Measurements from ENCODE around the gene CA6.

Gene CA6

DNA sequence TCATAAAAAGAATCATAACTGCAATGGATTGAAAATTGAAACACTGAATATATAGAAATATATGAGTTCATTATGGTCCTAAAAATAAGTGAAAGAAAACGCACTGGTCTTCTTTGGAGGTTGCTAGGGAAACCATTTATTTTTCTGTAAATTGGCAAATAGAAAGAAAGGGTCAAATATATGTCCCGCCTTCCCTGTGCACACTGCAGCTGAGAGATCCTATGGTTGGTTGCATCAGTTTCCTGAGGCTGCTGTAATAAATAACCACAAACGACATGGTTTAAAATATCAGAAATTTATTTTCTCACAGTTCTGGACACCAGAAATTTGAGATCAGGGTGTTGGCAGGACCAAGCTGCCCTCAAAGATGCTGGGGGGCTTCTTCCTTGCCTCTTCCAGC is 35.0 kb downstream of the CA6 start:
- Histone ChIP-seq H3K27ac (ENCODE audit: insufficient read depth in 1 of 2, low read depth in 1 of 2, low read length in 2 of 2, poor library complexity in 1 of 2, severe bottlenecking in 2 of 2) (no peak overlapping the region), H3K36me3 (ENCODE audit: control insufficient read depth in 4 of 4, insufficient read depth in 4 of 4, low read length in 3 of 4) (no peaks in the 10 kb centered on the region), H3K4me1 (ENCODE audit: control extremely low read depth in 1 of 4, control insufficient read depth in 4 of 4, insufficient read depth in 4 of 4, low read length in 3 of 4) (no peaks in the 10 kb centered on the region), H3K4me3 (ENCODE audit: control insufficient read depth in 1 of 7, extremely low read depth in 1 of 7, insufficient read depth in 4 of 7, low read depth in 2 of 7, low read length in 6 of 7) (no peak overlapping the region), H3K9me3 (ENCODE audit: control extremely low read depth in 1 of 5, control insufficient read depth in 4 of 5, insufficient read depth in 2 of 5, low read depth in 1 of 5, low read length in 4 of 5) (peaks cover 0 to 2% (median 0%) of the 10 kb centered on the region in 5 experiments), H3K27me3 (replicated peaks in 2 of 5; ENCODE audit: control insufficient read depth in 4 of 5, insufficient read depth in 5 of 5, low read length in 4 of 5) (no peaks in the 10 kb centered on the region)
- no peak for DNase-seq
- WGBS (ENCODE audit: insufficient coverage) = 100% methylated on average over 1 of the region's 3 CpGs
- CTCF ChIA-PET = no interaction called here
- POLR2A ChIA-PET = no interaction called here

DNA sequence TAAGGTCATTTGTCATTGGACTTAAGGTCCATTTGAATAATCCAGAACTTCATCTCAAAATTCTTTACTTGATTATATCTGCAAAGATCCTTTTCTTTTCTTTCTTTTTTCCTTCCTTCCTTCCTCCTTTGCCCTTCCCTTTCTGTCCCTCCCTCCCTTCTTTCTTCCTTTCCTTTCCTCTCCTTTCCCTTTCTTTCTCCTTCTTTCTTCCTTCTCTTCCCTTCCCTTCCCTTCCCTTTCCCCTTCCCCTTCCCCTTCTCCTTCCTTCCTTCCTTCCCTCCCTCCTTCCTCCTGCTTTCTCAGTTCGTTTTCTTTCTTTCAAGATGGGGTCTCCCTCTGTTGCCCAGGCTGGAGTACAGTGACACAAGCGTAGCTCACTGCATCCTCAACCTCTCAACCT is 35.5 kb downstream of the CA6 start:
- no peak for DNase-seq
- H3K27ac ChIP-seq (ENCODE audit: insufficient read depth in 1 of 2, low read depth in 1 of 2, low read length in 2 of 2, poor library complexity in 1 of 2, severe bottlenecking in 2 of 2) = no peak overlapping the region
- CTCF ChIA-PET = no interaction called here
- H3K4me1 ChIP-seq (ENCODE audit: control extremely low read depth in 1 of 4, control insufficient read depth in 4 of 4, insufficient read depth in 4 of 4, low read length in 3 of 4) = no peaks in the 10 kb centered on the region
- POLR2A ChIA-PET = no interaction called here
- no peaks in the 10 kb centered on the region for H3K36me3 ChIP-seq (ENCODE audit: control insufficient read depth in 4 of 4, insufficient read depth in 4 of 4, low read length in 3 of 4)
- peaks cover 0 to 2% (median 0%) of the 10 kb centered on the region in 5 experiments for H3K9me3 ChIP-seq (ENCODE audit: control extremely low read depth in 1 of 5, control insufficient read depth in 4 of 5, insufficient read depth in 2 of 5, low read depth in 1 of 5, low read length in 4 of 5)
- H3K4me3 ChIP-seq (ENCODE audit: control insufficient read depth in 1 of 7, extremely low read depth in 1 of 7, insufficient read depth in 4 of 7, low read depth in 2 of 7, low read length in 6 of 7) = no peak overlapping the region
- H3K27me3 ChIP-seq (replicated peaks in 2 of 5; ENCODE audit: control insufficient read depth in 4 of 5, insufficient read depth in 5 of 5, low read length in 4 of 5) = no peaks in the 10 kb centered on the region
- 90% methylated on average over 2 of the region's 2 CpGs for WGBS (ENCODE audit: insufficient coverage)

DNA sequence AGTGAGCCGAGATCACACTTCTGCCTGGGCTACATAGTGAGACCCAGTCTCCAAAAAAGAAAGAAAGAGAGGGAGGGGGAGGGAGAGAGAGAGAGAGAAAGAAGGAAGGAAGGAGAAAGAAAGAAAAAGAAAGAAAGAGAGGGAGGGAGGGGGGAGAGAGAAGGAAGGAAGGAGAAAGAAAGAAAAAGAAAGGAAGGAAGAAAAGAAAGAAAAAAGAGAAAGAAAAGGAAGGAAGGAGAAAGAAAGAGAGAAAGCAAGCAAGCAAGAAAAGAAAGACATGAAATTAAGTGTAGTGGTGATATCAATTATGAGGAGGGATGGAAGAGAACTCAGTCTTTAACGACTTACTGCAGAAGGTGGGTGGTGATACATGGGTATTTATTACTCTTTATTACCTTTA is 38.5 kb downstream of the CA6 start:
- Histone ChIP-seq H3K36me3 (ENCODE audit: control insufficient read depth in 4 of 4, insufficient read depth in 4 of 4, low read length in 3 of 4) (no peaks in the 10 kb centered on the region), H3K27me3 (replicated peaks in 2 of 5; ENCODE audit: control insufficient read depth in 4 of 5, insufficient read depth in 5 of 5, low read length in 4 of 5) (no peaks in the 10 kb centered on the region), H3K9me3 (ENCODE audit: control extremely low read depth in 1 of 5, control insufficient read depth in 4 of 5, insufficient read depth in 2 of 5, low read depth in 1 of 5, low read length in 4 of 5) (peaks cover 0 to 2% (median 0%) of the 10 kb centered on the region in 5 experiments), H3K27ac (ENCODE audit: insufficient read depth in 1 of 2, low read depth in 1 of 2, low read length in 2 of 2, poor library complexity in 1 of 2, severe bottlenecking in 2 of 2) (no peak overlapping the region), H3K4me1 (ENCODE audit: control extremely low read depth in 1 of 4, control insufficient read depth in 4 of 4, insufficient read depth in 4 of 4, low read length in 3 of 4) (peaks cover 4 to 17% (median 8%) of the 10 kb centered on the region in 4 experiments), H3K4me3 (ENCODE audit: control insufficient read depth in 1 of 7, extremely low read depth in 1 of 7, insufficient read depth in 4 of 7, low read depth in 2 of 7, low read length in 6 of 7) (no peak overlapping the region)
- ChIA-PET POLR2A (no interaction called here), CTCF (interaction anchor here (1.5 to 12.8 kb wide), 2 partner anchors 40 to 67 kb away, joined by 3 to 133 read pairs; no protein-coding TSS in a partner anchor)
- 100% methylated on average over 1 of the region's 2 CpGs for WGBS (ENCODE audit: insufficient coverage)
- DNase-seq = no peak

DNA sequence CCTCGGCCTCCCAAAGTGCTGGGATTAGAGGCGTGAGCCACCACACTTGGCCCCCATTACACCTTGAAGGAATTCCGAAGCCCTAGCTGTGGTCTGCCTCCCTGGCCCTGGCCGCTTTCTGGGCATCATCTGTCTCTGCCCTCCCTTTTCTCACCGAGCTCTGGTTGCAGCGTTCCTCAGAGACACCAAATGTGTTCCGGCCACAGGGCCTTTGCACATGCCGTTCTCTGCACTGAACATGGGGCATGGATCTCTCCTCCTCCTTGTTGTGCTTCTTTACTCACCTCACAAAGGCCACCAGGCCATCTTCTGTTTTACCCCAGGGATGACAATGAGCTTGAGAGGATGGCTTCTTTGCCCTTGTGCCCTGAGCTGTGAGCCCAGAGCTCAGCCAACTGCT is 39.3 kb downstream of the CA6 start:
- WGBS (ENCODE audit: insufficient coverage) = 100% methylated on average over 4 of the region's 8 CpGs
- Histone ChIP-seq H3K4me3 (ENCODE audit: control insufficient read depth in 1 of 7, extremely low read depth in 1 of 7, insufficient read depth in 4 of 7, low read depth in 2 of 7, low read length in 6 of 7) (no peak overlapping the region), H3K9me3 (ENCODE audit: control extremely low read depth in 1 of 5, control insufficient read depth in 4 of 5, insufficient read depth in 2 of 5, low read depth in 1 of 5, low read length in 4 of 5) (peaks cover 0 to 2% (median 0%) of the 10 kb centered on the region in 5 experiments), H3K27ac (ENCODE audit: insufficient read depth in 1 of 2, low read depth in 1 of 2, low read length in 2 of 2, poor library complexity in 1 of 2, severe bottlenecking in 2 of 2) (no peak overlapping the region), H3K36me3 (ENCODE audit: control insufficient read depth in 4 of 4, insufficient read depth in 4 of 4, low read length in 3 of 4) (no peaks in the 10 kb centered on the region), H3K27me3 (replicated peaks in 2 of 5; ENCODE audit: control insufficient read depth in 4 of 5, insufficient read depth in 5 of 5, low read length in 4 of 5) (no peaks in the 10 kb centered on the region), H3K4me1 (ENCODE audit: control extremely low read depth in 1 of 4, control insufficient read depth in 4 of 4, insufficient read depth in 4 of 4, low read length in 3 of 4) (peaks cover 4 to 17% (median 8%) of the 10 kb centered on the region in 4 experiments)
- CTCF ChIA-PET = interaction anchor here (0.7 to 12.8 kb wide), 4 partner anchors 22 to 67 kb away, joined by 3 to 133 read pairs (median 8); no protein-coding TSS in a partner anchor
- DNase-seq = no peak
- POLR2A ChIA-PET = interaction anchor here (0.5 kb wide), 1 partner anchor 117 kb away, joined by 3 read pairs; no protein-coding TSS in a partner anchor

DNA sequence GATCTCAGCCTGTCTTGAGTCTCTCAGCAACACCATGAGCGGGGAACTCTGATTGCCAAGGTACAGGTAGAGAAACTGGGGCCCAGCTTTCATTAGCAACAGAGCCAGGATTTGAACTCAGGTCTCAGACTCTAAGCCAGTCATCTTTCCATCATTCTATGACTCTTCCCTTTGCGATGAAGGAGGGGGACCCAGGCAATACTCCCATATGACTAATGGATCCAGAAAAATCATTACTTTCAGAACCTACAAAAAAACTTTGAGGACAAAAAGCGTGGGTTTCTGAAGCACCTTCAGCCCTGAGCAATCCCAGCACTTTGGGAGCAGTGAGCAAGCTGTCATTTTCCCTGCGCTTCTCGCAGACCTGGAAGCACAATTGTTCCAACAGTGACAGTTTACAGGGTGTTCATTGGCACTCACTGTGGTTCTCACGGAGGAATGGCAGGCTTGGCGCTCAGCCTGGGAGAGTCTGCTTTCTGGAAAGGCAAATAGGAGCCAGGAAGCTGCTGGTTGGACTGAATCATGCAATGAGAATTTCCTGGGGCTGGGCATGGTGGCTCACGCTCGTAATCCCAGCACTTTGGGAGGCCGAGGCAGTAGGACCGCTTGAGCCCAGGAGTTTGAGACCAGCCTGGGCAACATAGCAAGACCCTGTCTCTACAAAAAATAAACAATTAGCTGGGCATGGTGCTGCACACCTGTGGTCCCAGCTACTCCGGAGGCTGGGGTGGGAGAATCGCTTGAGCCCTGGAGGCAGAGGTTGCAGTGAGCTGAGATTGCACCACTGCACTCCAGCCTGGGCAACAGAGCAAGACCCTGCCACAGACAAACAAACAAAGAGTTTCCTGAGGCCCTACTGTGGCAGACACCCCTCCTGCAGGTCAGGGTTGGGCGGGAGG is 40.5 kb downstream of the CA6 start:
- peaks cover 4 to 17% (median 8%) of the 10 kb centered on the region in 4 experiments for H3K4me1 ChIP-seq (ENCODE audit: control extremely low read depth in 1 of 4, control insufficient read depth in 4 of 4, insufficient read depth in 4 of 4, low read length in 3 of 4)
- CTCF ChIA-PET = interaction anchor here (1.0 to 12.8 kb wide), 11 partner anchors 9 to 99 kb away, joined by 3 to 133 read pairs (median 5); no protein-coding TSS in a partner anchor
- no peaks in the 10 kb centered on the region for H3K27me3 ChIP-seq (replicated peaks in 2 of 5; ENCODE audit: control insufficient read depth in 4 of 5, insufficient read depth in 5 of 5, low read length in 4 of 5)
- no peaks in the 10 kb centered on the region for H3K36me3 ChIP-seq (ENCODE audit: control insufficient read depth in 4 of 4, insufficient read depth in 4 of 4, low read length in 3 of 4)
- WGBS (ENCODE audit: insufficient coverage) = 96% methylated on average over 14 of the region's 14 CpGs
- DNase-seq = no peak
- no peaks in the 10 kb centered on the region for H3K9me3 ChIP-seq (ENCODE audit: control extremely low read depth in 1 of 5, control insufficient read depth in 4 of 5, insufficient read depth in 2 of 5, low read depth in 1 of 5, low read length in 4 of 5)
- POLR2A ChIA-PET = interaction anchor here (0.6 kb wide), 1 partner anchor 56 kb away, joined by 3 read pairs; no protein-coding TSS in a partner anchor
- no peak overlapping the region for H3K4me3 ChIP-seq (ENCODE audit: control insufficient read depth in 1 of 7, extremely low read depth in 1 of 7, insufficient read depth in 4 of 7, low read depth in 2 of 7, low read length in 6 of 7)
- H3K27ac ChIP-seq (ENCODE audit: insufficient read depth in 1 of 2, low read depth in 1 of 2, low read length in 2 of 2, poor library complexity in 1 of 2, severe bottlenecking in 2 of 2) = no peak overlapping the region

DNA sequence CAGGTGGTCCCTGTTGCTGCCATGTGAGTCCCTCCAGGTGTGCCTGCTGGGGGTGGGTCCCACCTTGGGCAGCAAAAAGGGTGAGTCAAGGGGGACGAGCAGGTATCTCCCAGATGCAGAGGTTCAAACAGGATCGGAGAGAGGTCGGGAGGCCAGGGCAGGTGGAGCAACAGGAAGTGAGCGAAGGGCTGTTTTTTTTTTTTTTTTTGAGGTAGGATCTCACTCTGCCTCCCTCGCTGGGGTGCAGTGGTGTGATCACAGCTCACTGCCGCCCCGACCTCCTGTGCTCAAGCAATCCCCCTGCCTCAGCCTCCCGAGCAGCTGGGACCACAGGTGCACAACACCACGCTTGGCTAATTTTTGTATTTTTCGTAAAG is 41.1 kb downstream of the CA6 start:
- 92% methylated on average over 7 of the region's 10 CpGs for WGBS (ENCODE audit: insufficient coverage)
- no peak for DNase-seq
- H3K36me3 ChIP-seq (ENCODE audit: control insufficient read depth in 4 of 4, insufficient read depth in 4 of 4, low read length in 3 of 4) = no peaks in the 10 kb centered on the region
- peaks cover 4 to 17% (median 8%) of the 10 kb centered on the region in 4 experiments for H3K4me1 ChIP-seq (ENCODE audit: control extremely low read depth in 1 of 4, control insufficient read depth in 4 of 4, insufficient read depth in 4 of 4, low read length in 3 of 4)
- no peak overlapping the region for H3K27ac ChIP-seq (ENCODE audit: insufficient read depth in 1 of 2, low read depth in 1 of 2, low read length in 2 of 2, poor library complexity in 1 of 2, severe bottlenecking in 2 of 2)
- H3K4me3 ChIP-seq (ENCODE audit: control insufficient read depth in 1 of 7, extremely low read depth in 1 of 7, insufficient read depth in 4 of 7, low read depth in 2 of 7, low read length in 6 of 7) = no peak overlapping the region
- no peaks in the 10 kb centered on the region for H3K9me3 ChIP-seq (ENCODE audit: control extremely low read depth in 1 of 5, control insufficient read depth in 4 of 5, insufficient read depth in 2 of 5, low read depth in 1 of 5, low read length in 4 of 5)
- ChIA-PET CTCF (interaction anchor here (0.9 to 12.8 kb wide), 14 partner anchors 9 to 126 kb away, joined by 3 to 133 read pairs (median 4); no protein-coding TSS in a partner anchor), POLR2A (interaction anchor here (0.6 kb wide), 2 partner anchors 56 to 88 kb away, joined by 3 read pairs; no protein-coding TSS in a partner anchor)
- H3K27me3 ChIP-seq (replicated peaks in 2 of 5; ENCODE audit: control insufficient read depth in 4 of 5, insufficient read depth in 5 of 5, low read length in 4 of 5) = no peaks in the 10 kb centered on the region
